Natural killer cell (primary cell): ENCODE data around the gene LINC01488. TPM values are rescaled to one million over a fixed set of nuclear protein-coding genes. Genes with fewer than 3 reads are reported as not detected.

ENCODE experiments used
- ATAC-seq, 3 donors: fragments of 150-1000 bp in 2 of 3; fragments of 200-7000 bp in 1 of 3; cut with Tn5 transposase; 1 replicate in 1 of 3; 2 replicates in 2 of 3; pipeline ENCODE4 v1.10.0; 2021; ENCODE audit warnings: mild to moderate bottlenecking in 2 of 3, moderate library complexity in 2 of 3
- DNase-seq, 2 donors: peaks; one replicate each; pipeline versions ENCODE4 v3.0.0 to v3.0.0-alpha.2; 2013 to 2021; ENCODE audit warnings: mixed read lengths in 1 of 2
- H3K27ac ChIP-seq: one replicate; pipeline ENCODE4 v1.5.1; 2013; ENCODE audit warnings: mild to moderate bottlenecking, low read length
- H3K27me3 ChIP-seq: one replicate; pipeline ENCODE4 v1.6.1; 2013; ENCODE audit warnings: low read length; ENCODE audit not compliant: control insufficient read depth, insufficient read depth
- H3K36me3 ChIP-seq: one replicate; pipeline ENCODE4 v1.6.1; 2013; ENCODE audit warnings: low read length; ENCODE audit not compliant: control insufficient read depth, insufficient read depth
- H3K4me1 ChIP-seq: one replicate; pipeline ENCODE4 v1.6.1; 2013; ENCODE audit warnings: low read length; ENCODE audit not compliant: control insufficient read depth, insufficient read depth
- H3K4me3 ChIP-seq: one replicate; pipeline ENCODE4 v1.5.1; 2013; ENCODE audit warnings: low read length
- H3K9me3 ChIP-seq: one replicate; pipeline ENCODE4 v1.6.1; 2013; ENCODE audit warnings: low read length; ENCODE audit not compliant: control insufficient read depth, insufficient read depth
- H3K27ac Mint-ChIP-seq, 2 donors: one replicate each; pipeline ENCODE4 v1.8.0; 2022; ENCODE audit warnings: mild to moderate bottlenecking in 2 of 2, mixed read lengths in 2 of 2, moderate library complexity in 1 of 2
- H3K27me3 Mint-ChIP-seq, 2 donors: one replicate each; pipeline ENCODE4 v1.8.0; 2022; ENCODE audit warnings: low read depth in 2 of 2, mixed read lengths in 2 of 2
- H3K36me3 Mint-ChIP-seq: one replicate; pipeline ENCODE4 v1.8.0; 2022; ENCODE audit warnings: mixed read lengths
- H3K4me1 Mint-ChIP-seq, 2 donors: one replicate each; pipeline ENCODE4 v1.8.0; 2022; ENCODE audit warnings: mixed read lengths in 2 of 2
- H3K4me3 Mint-ChIP-seq: one replicate; pipeline ENCODE4 v1.8.0; 2022; ENCODE audit warnings: mild to moderate bottlenecking, moderate library complexity, mixed read lengths
- H3K9me3 Mint-ChIP-seq, 2 donors: one replicate each; pipeline ENCODE4 v1.8.0; 2022; ENCODE audit warnings: mixed read lengths in 2 of 2
- CTCF ChIP-seq: fragments of 200-600 bp; IDR thresholded peaks from one replicate; pipeline ENCODE4 v1.8.0; 2022; ENCODE audit warnings: antibody characterized with exemption
- WGBS: methylation state at CpG from one replicate; pipeline ENCODE4 v1.1.7; 2013; ENCODE audit warnings: missing lambda C conversion rate; ENCODE audit not compliant: insufficient coverage; 5-methylcytosine and 5-hydroxymethylcytosine counted together
- intact Hi-C: fragments of 100-400 bp; cut with micrococcal nuclease; formaldehyde crosslinking; loops from one replicate; pipeline ENCODE4 v1.14.2; 2022
- total RNA-seq, 4 donors: library from RNA; stranded (reverse); fragments of 120-200 nt in 1 of 4; gene quantifications; one replicate each; pipeline versions ENCODE4 v1.2.3 to v1.2.4, GENCODE V29; 2013 to 2022

The LINC01488 gene
- total RNA-seq, 3 donors from 2014 or later (not counting 1 experiment from before 2014, with no cell fraction given) = not detected

GRCh38 chr11:69495441-69496201, 14.2 kb downstream of the LINC01488 start:
- no peaks in the 10 kb centered on the region for H3K4me1 ChIP-seq
- Mint-ChIP-seq H3K4me1 (no peaks in the 10 kb centered on the region), H3K36me3 (no peaks in the 10 kb centered on the region), H3K27me3 (peaks cover 8 to 9% of the 10 kb centered on the region in 2 donors), H3K4me3 (no peak overlapping the region), H3K9me3 (no peaks in the 10 kb centered on the region), H3K27ac (no peak overlapping the region)
- WGBS = 89% methylated on average over 12 of the region's 12 CpGs
- no peak for ATAC-seq
- H3K27ac ChIP-seq = no peak overlapping the region
- intact Hi-C loops = no loop called here
- no peaks in the 10 kb centered on the region for H3K27me3 ChIP-seq
- H3K4me3 ChIP-seq = no peak overlapping the region
- no peak for TF ChIP-seq CTCF
- H3K36me3 ChIP-seq = no peaks in the 10 kb centered on the region
- no peaks in the 10 kb centered on the region for H3K9me3 ChIP-seq
- DNase-seq = no peak

GRCh38 chr11:69496202-69496557, 14.7 kb downstream of the LINC01488 start:
- H3K9me3 Mint-ChIP-seq = no peaks in the 10 kb centered on the region
- WGBS = 91% methylated on average over 9 of the region's 10 CpGs
- no peaks in the 10 kb centered on the region for H3K4me1 Mint-ChIP-seq
- TF ChIP-seq CTCF = no peak
- no peak overlapping the region for H3K4me3 Mint-ChIP-seq
- H3K27me3 ChIP-seq = no peaks in the 10 kb centered on the region
- H3K9me3 ChIP-seq = no peaks in the 10 kb centered on the region
- no peak for ATAC-seq
- H3K36me3 Mint-ChIP-seq = no peaks in the 10 kb centered on the region
- intact Hi-C loops = no loop called here
- no peaks in the 10 kb centered on the region for H3K4me1 ChIP-seq
- H3K36me3 ChIP-seq = no peaks in the 10 kb centered on the region
- DNase-seq = no peak
- H3K27me3 Mint-ChIP-seq = peaks cover 8 to 9% of the 10 kb centered on the region in 2 donors
- H3K27ac ChIP-seq = no peak overlapping the region
- H3K27ac Mint-ChIP-seq = no peak overlapping the region
- no peak overlapping the region for H3K4me3 ChIP-seq

- Mint-ChIP-seq H3K27ac (no peak overlapping the region), H3K4me3 (no peak overlapping the region), H3K9me3 (no peaks in the 10 kb centered on the region), H3K36me3 (no peaks in the 10 kb centered on the region), H3K27me3 (peaks cover 3 to 7% of the 10 kb centered on the region in 2 donors), H3K4me1 (no peaks in the 10 kb centered on the region)
- 51% methylated on average over 12 of the region's 12 CpGs for WGBS
- Histone ChIP-seq H3K36me3 (no peaks in the 10 kb centered on the region), H3K4me3 (no peak overlapping the region), H3K27me3 (no peaks in the 10 kb centered on the region), H3K9me3 (no peaks in the 10 kb centered on the region), H3K4me1 (no peaks in the 10 kb centered on the region), H3K27ac (no peak overlapping the region)
- DNase-seq = no peak
- ATAC-seq = no peak
- intact Hi-C loops = no loop called here
- TF ChIP-seq CTCF = no peak
These were observed 15.3 kb downstream of the LINC01488 start for GRCh38 chr11:69496631-69497220.
